Stimulated activated CD8-positive, alpha-beta memory T cell treated with anti-CD3 and anti-CD28 coated beads, Interleukin-7, amount 100 ng/mL, for 48 hours (primary cell): Measurements from ENCODE around the gene AMER2.

Source experiments
- DNase-seq, 2 donors: peaks; one replicate each; pipeline ENCODE4 v3.0.0-alpha.2; 2020; ENCODE audit warnings: low read depth in 1 of 2; ENCODE audit errors: extremely low read depth in 1 of 2

The AMER2 gene

DNA sequence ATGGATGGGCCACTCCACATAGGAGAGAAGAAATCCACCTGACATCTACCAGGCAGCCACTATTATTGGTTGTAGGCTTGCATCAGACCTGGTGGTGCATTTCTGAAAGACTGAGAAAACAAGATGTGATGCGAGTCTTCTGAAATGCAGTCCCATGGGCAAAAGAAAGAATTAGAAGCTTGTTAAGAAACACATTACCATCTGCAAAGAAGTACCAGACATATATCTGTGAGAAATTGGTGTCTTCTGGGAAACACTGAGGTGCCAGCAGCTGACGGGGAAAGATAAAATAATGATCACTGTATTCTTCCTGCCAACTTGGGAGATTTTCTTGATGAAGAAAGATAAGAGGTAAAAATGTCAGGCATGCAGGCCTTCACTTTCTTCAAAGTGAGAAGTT is 14.4 kb downstream of the AMER2 start:
- DNase-seq, result no peak

DNA sequence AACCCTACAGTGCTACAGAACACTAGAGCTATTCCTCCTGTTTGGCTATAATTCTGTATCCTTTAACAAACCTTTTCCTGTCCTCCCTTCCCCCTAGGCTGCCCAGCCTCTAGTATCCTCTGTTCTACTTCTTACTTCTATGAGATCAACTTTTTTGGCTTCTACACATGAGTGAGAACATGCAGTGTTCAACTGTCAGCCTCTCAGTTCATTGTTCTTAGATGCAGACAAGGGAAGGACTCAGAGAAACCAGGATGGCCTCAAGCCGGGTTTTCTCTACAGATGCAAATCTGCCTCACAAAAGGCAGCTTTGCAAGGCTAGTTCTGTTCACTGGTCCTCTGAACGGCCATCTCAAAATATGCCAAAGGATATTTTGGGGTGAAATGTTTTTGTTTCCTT is 18.4 kb downstream of the AMER2 start:
- no peak for DNase-seq

DNA sequence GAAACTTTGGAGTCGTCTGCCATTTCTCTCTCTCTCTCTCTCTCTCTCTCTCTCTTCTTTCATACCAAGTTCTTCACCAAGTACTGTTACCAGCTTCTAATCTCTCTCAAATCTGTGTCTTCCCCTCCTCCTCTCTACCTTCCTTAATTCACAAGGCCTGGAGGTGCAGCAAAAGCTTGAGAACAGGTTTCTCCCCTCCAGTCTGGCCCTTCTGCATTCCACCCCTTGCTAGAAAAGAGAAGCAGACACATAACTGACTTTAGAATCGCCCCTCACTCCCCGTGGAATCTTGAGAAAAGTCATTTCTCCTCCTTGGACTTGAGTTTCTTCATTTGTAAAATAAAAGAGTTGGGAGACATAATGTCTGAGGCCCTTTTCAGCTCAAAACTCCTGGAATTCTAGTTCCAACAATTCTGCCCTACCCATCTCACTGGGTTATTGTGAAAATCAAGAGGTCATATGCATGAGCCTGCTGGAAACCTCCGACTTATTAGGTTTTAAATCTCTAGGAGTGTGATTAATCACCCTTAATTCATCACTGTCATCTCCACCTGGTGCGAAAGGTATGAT is 20.4 kb downstream of the AMER2 start:
- DNase-seq, result no peak

DNA sequence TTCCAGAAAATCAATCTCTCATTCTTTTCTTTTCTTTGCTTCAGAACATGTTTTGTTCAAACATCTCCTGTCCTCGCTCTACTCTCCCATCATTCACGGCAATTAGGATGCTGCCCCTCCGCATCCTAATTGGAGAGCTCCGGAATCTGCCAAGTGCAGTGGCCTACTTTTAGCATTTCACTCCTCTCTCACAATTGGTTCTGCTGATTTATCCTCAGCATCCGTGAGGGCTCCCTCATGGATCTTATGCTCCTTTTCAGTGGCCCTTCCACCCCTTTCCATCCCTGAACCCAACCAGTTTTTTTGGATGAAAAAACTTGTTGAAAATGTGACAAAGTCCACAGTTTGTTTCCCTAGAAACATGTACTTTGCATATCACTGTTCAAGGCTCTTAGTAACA is 22.4 kb downstream of the AMER2 start:
- DNase-seq, result no peak

DNA sequence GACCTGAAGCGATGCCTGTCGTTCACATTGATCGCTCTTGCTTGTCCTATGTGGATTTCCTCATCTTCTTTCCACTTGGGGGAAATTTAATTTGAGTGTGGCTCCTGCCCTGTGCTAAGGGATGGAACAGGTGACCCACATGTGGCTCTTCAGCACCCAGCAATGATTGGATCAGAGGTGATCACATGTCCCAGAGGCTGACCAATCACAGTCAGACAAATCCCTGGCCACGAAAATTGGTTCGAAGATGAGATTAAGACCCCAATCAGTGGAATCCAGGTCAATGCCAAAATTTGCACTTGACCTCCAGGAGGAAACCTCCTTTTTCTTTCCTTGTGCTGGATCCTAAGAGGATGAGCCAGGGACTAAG is 23.7 kb downstream of the AMER2 start:
- DNase-seq, result no peak

DNA sequence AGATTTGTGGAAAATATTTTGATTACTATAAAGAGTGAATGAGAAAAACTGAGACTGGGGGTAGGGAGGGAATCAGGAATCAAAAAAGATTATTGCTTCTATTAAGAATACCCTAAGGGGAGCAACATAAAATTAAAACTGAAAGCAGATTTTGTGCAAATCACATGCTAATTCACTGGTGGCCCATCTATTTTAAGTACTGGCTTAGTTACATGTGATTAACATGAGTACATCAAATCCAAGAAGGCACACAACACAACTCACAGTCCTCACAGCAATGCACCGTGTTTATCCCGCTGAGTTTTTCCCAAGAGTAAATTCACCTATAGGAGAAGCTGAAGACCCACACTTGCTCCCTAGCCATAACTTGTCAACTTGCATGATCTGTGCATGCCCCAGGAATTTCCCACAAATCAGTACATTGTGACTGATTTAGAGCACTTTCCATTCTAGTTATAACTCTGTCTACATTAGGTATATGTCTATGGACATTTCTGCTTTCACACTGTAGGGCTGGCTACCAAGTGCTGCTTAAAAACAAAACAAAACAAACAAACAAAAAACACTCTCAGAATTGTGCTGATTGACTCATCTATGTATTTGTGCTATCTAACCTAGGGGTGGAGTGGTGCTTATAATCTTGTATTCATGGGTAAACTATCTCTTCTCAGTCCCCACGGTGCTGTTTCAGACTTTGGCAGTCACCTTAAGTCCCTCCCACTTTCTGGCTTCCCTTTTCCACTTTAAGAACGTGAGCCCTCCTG is 24.3 kb downstream of the AMER2 start:
- no peak for DNase-seq

DNA sequence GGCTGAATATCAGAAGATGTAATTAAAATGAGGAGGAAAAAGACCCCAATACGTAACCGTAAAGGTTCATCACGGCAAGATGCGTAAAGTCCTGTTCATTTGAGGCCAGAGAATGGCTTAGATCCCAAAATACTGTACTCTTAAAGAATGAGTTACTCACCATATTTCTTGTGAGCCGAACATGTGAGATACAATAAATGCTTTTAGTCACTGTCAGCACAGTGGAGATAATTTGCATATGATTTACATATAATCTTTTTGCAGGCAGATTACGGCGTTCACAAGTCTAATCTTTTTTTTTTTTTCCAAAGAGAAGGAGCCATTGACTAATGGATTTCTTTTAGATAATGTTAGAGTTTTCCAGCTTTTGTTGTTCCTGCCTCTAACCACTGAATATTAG is 28.4 kb downstream of the AMER2 start:
- DNase-seq, result no peak

DNA sequence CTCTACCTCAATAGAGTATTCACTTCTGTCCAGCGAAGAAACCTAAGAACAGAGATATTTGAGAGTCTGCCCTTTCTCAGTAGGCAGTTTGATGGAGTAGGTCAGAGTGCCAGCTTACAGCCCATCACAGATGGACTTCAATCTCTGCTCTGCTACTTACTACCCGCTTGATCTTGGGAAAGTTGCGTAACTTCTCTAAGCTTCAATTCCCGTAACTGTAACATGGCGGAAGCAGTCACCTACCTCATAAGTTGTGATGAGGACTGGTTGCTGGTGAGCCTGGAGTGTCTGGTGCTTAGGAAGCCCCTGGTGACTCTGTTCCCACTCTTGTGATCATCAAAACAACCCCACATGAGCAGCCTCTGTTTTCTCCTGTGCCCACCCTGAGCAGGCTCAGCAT is 31.0 kb downstream of the AMER2 start:
- no peak for DNase-seq

DNA sequence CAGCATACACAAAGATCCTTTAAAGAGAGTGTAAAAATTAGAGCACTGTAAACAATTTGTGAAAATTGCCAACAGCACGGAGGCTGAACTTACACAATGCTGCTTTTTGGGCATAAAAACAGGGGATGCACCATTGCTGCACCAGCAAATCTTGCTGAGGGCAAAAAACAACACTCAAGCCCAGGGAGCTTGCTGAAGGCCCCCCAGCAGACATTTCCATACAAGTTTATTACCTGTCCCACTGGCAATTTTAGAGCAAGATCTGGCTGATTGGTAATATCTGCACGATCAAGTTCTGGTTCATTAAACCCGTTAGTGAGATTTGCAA is 34.3 kb downstream of the AMER2 start:
- no peak for DNase-seq

DNA sequence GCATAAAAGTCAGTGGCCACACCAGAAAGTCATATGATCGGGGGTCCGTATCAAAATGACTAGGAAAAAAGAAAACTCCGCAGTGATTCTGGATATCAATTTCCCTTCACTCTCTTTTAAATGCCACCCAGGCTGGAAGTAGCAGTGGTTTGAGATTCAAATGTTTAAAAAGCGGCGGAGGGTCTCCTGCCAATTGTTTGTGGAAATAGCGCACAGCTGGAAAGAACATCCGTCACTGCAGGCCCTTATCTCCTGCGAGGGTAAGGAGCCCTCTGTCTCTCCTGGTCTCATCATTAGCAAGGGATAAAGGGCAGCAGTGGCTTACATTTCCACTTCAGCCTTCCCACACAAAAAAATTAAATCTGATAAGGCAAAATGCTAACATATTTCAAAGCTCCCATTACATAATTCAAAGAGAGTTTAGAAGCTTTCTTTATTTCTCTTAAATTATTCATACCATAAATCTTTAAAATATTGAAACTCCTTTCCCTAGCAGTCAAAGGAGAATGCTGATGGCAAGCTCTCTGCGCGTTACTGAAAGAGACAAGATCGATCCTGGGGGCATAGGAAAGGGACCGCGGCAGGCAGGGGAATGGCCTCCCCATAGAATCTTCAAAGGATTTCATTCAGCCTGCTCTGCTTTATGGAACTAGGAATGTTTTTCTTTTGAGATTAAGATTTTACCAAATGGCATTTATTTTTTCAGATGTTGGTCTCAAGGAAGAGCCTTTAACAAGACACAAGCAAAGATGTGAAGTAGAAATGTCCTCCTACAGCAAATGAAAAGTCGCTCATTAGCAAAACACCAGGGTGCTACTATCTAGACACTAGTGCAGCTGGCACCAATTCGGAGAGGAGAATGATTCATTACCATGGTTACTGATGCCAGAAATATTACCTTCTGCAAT is 35.0 kb downstream of the AMER2 start:
- DNase-seq, result no peak

DNA sequence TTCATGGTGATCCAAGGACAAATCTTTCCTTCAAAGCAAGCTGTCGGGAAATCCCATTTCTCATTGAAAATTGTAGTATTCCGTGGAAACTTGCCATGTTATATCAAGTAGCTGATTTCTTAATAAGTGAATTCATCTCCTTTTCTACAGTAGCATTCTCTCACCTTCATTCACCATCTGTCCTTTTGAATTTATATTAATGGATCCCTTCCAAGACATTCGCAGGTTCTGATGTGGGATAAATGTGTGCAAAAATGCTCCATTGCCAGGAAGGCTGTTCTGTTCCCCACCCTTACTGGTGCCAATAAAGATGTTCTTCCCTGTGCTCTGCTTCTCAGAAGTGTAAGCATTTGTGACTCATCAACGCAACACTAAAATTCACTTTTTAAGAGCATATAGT is 36.2 kb downstream of the AMER2 start:
- DNase-seq, result no peak

DNA sequence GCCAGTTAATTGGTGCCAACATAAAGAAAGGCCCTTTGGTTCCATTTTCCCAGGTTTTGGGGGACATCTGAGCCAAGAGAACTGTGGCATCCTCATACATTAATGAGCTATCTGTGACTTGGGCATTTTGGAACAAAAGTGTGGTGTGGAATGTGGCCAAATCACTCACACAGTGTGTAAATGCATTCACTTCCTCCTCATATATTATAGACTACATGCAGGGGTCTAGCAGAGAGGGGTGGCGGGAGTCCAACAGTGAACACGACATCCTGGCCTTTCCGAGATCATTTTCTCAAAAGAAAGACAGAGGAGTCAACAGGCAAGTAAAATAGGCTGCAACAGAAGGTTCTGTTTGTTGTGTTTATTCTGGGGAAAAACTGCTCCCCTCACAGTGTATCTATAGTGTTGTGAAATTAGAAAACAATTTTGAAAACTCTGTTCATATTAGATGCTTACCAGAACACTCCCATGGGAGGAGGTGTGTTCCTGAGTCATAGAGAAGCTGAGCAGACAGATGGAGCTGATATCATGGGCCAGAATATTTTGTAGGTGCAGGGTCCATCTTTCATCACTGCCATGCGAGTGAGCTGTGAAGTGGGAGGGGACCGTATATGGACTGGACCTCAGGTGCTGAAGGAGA is 39.2 kb downstream of the AMER2 start:
- DNase-seq, result no peak

DNA sequence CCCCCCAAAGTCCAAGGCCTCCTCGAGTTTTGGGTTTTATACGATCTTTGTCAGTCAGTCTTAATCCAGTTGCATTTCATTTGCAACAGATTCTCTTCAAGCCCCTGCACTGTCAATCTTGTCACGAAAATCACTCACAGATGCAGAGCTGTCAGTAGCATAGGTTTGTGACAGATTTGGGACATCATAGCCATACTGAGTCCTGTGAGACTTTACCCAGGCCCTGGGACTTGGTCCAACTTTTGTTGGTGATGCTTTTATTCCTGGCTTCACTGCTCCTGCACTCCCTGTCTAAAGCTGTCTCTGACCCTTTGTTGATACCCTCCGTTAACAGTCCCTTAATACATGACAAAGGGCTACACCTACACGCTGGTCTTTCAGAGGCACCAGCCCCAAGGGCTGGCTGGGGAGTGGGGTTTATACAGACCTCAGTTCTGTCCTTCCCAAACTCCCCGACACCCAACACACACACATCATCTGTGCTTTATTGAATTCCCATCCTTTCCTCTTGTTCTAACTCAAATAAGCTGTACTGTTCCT is 40.1 kb downstream of the AMER2 start:
- DNase-seq, result no peak

DNA sequence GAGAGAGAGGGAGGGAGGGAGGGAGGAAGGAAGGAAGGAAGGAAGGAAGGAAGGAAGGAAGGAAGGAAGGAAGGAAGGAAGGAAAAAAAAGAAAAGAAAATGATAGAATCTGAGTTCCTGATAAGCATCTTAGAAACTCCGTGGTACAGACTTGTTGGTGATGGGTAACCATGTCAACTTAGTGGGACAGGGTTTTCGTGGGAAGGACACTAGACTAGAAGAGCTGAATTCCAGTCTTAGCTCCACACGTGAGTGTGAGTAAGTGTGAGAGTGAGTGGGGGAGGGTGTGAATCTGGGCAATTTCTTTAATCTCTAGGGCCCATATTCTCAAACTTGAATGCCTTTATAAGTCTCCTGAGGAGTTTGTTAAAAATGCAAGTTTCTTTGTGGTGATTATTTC is 41.1 kb downstream of the AMER2 start:
- DNase-seq, result no peak

DNA sequence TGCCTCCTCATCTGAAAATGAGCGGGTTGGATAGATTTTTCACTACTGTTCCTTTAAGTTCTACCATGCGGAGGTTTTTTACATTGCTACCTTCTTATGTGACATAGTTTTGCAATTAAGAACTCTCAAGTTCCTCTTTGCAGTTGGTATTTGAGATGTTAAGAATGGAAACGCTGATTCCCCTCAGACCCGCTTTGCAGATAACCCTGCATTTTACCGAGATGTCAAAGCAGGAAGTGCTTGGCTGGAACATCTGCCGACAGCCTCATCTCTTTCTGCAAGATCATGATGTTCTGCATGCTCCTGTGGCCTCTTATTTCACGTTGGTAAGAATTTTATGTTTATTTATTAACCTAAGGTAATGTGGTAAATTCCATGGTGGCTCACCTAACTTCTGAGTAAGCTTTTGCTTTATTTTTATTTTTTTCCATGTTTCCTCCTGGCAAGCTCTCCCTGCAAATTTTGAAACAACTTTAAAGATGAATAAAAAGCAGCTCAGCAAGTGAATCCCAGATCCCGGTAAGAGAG is 53.6 kb downstream of the AMER2 start:
- DNase-seq, result no peak

DNA sequence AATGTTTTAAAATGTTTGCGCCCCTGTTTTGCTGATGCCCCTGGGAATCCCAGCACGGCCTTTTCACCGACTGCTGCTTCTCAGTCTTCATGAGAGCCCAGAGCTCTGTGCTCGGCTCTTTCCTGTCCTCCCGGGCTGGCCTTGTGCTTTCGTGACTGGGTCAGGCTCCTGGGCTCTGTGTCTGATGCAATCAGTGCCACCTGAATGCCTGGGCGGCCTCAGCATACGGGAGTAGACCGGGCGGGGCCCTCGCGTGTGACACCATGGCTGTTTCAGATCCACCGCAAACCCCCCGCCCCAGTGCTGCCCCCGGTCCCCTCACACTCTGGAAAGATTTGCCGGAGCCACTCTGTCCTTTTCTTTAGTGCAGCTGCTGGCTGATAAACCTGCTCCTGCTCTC is 54.8 kb downstream of the AMER2 start:
- DNase-seq, result no peak

DNA sequence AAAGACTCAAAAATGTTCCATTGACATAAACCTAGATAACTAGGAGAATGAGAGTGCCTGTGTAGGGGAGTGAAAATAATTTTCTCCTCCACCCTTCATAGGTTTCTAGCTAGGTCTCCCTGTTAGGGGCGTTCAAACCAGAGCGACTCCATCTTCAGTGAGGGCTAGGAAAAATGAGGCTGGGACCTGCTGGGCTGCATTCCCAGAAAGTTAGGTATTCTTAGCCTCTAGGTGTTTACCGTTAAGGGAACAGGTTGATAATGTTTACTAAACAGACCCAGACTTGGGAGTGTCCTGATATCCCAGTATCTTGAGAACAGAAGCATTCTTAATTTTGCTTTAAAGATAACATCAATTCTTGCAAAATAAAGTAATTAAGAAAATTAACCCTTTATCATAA is 56.0 kb downstream of the AMER2 start:
- DNase-seq, result no peak

DNA sequence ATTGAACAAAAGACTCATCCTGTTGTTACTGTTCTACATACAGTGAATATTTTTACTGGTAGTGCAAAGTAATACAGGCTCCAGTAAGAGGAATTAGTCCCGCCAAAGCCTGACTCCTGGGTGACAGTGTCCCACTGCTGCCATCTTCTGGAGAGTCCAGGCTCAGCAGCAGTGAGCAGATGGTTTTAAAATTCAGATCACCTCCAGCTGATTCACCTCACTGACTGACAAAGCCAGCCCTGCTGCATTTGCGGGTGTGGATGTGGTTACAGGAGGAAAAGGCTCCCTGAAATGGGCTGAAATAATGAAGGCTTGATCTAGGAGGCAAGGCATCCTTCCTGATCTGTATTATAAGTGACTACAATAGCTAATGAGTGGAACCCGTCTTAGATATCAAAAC is 57.9 kb downstream of the AMER2 start:
- peak; percentile 35 to 49 for DNase-seq

DNA sequence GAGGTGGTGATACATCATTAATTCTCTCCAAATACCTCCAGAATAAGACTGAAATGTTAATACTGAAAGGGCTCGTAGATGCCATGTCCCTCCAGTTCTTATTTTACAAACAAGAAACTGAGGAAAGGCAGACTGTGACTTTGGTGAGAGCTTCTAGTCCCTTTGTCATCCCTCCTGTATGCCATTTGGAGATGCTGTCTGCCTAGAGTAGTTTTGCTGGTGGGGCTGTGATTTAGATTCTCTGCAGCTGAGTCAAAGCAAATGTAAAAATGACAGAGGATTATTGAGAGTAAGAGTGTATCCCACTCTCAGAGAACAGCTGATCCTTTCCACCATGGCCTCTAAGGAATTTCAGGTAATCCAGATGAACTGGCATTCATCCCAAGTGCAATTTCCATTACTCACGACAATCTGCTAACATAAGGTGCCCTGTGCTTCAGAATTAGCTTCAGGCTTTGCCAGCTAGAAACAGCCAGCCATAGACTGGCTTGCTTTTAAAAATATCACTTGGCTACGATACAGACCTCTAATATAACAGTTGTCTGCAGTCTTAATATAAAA is 59.3 kb downstream of the AMER2 start:
- DNase-seq, result no peak
